PC-9 (cell line): Measurements from ENCODE around the gene TACC3. TPM values are rescaled to one million over a fixed set of nuclear protein-coding genes. Genes with fewer than 3 reads are reported as not detected.

Source experiments
- BruUV-seq: library from RNA; stranded (reverse); fragments of 400-500 nt; replicated peaks from 2 replicates; lab custom pipeline; 2021; lab: Mats Ljungman, UMichigan
- CTCF ChIA-PET: fragments of 300-600 bp; sonication (Branson Sonifier 250); formaldehyde crosslinking; loops from one replicate; lab custom pipeline; 2022; ENCODE audit warnings: antibody characterized with exemption; lab: Charles Lee
- POLR2A ChIA-PET: fragments of 300-600 bp; sonication (Branson Sonifier 250); formaldehyde crosslinking; loops from one replicate; lab custom pipeline; 2022; ENCODE audit warnings: antibody characterized with exemption; ENCODE audit not compliant: unreplicated experiment; lab: Charles Lee
- DNase-seq, 2 experiments: peaks; one replicate each; pipeline versions ENCODE4 v3.0.0 to v3.0.0-alpha.2; 2015 to 2022; ENCODE audit warnings: mixed read lengths in 1 of 2
- H2AFZ ChIP-seq: fragments of 200-600 bp; sonication (generic); 2 replicates; pipeline ENCODE4 v1.8.1; 2017; ENCODE audit warnings: antibody characterized with exemption
- H3F3A ChIP-seq: fragments of 200-600 bp; sonication (generic); 2 replicates; pipeline ENCODE4 v1.8.1; 2017; ENCODE audit warnings: antibody characterized with exemption, mild to moderate bottlenecking, low read depth; ENCODE audit not compliant: insufficient read depth
- H3K27ac ChIP-seq: fragments of 200-600 bp; sonication (generic); 2 replicates; pipeline ENCODE4 v1.6.1; 2016; ENCODE audit warnings: mixed run types
- H3K27me3 ChIP-seq: fragments of 200-600 bp; sonication (generic); 2 replicates; pipeline ENCODE4 v1.6.1; 2016; ENCODE audit warnings: low read depth, mixed run types; ENCODE audit not compliant: insufficient read depth
- H3K36me3 ChIP-seq: fragments of 200-600 bp; sonication (generic); 2 replicates; pipeline ENCODE4 v1.6.1; 2016; ENCODE audit warnings: low read depth, mixed run types
- H3K4me1 ChIP-seq: fragments of 200-600 bp; sonication (generic); replicated peaks from 2 replicates; pipeline ENCODE4 v1.6.1; 2016; ENCODE audit warnings: mixed run types; ENCODE audit not compliant: insufficient read depth
- H3K4me2 ChIP-seq: fragments of 200-600 bp; sonication (generic); 2 replicates; pipeline ENCODE4 v1.6.1; 2017; ENCODE audit warnings: mixed run types
- H3K4me3 ChIP-seq: fragments of 200-600 bp; sonication (generic); 2 replicates; pipeline ENCODE4 v1.6.1; 2016; ENCODE audit warnings: mixed run types
- H3K79me2 ChIP-seq: fragments of 200-600 bp; sonication (generic); 2 replicates; pipeline ENCODE4 v1.6.1; 2017; ENCODE audit warnings: low read depth, mixed run types
- H3K9me2 ChIP-seq: fragments of 200-600 bp; sonication (generic); 2 replicates; pipeline ENCODE4 v1.8.1; 2017; ENCODE audit warnings: mild to moderate bottlenecking; ENCODE audit not compliant: insufficient read depth
- H3K9me3 ChIP-seq: fragments of 200-600 bp; sonication (generic); 2 replicates; pipeline ENCODE4 v1.8.1; 2016; ENCODE audit warnings: low read depth; ENCODE audit not compliant: insufficient read depth
- H4K20me1 ChIP-seq: fragments of 200-600 bp; sonication (generic); 2 replicates; pipeline ENCODE4 v1.8.1; 2017; ENCODE audit not compliant: insufficient read depth
- EZH2 ChIP-seq: fragments of 200-600 bp; sonication (generic); IDR thresholded peaks from 2 replicates; pipeline ENCODE4 v1.8.0; 2017; ENCODE audit warnings: antibody characterized with exemption, low read depth
- intact Hi-C: fragments of 100-400 bp; cut with micrococcal nuclease; formaldehyde crosslinking; loops from one replicate; pipeline ENCODE4 v1.10.0; 2022; ENCODE audit not compliant: unreplicated experiment
- total RNA-seq: library from RNA; stranded (reverse); gene quantifications from 2 replicates; pipeline ENCODE4 v1.2.3, GENCODE V29; 2021
- TF ChIP-seq, protein P1 (sequence below): fragments of 200-600 bp; sonication (generic); conservative IDR thresholded peaks from 2 replicates; pipeline ENCODE4 v1.6.1; 2017; ENCODE audit warnings: mixed run types, antibody characterized with exemption, mild to moderate bottlenecking, moderate library complexity

Gene TACC3
- total RNA-seq, 1 experiment from 2014 or later, result 134 TPM

DNA sequence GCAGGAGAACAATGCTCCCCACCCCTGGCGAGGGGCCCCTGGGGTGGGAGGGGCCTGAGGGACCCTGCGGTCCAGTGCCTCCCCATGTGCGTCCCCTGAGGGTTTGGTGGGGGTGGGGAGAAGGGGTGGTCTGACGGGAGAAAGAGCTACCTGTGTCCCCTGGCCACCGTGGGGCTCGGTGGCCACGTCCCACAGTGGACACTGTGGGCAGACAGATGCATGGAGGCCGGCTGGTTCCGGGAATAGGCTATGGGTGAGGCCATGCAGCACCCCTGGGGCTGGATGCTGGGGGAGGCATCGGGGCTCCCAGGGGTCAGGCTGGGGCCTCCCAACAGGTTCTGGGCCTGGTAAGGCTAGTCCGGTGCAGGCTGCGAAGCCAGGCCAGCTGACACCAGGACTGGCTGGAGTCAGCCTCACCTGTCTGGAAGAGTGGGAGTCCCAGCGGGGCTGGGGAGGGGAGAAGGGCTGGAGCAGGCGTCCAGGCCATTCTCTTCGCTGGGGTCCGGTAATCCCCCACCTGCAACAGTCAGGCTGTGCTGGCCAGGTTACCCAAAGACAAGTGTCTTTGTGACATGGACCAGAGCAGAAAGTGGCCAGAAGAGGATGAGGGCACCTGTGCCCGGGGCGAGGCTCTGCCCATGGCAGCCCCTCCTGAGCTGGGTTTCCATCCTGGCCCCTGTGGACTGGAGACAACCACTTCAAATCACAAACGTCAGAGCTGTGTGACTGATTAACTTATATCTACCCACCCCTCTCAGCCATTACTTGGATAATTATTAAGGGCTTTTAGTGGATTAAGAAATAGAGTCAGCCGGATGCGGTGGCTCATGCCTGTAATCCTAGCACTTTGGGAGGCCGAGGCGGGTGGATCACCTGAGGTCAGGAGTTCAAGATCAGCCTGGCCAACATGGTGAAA, 35.8 kb upstream of the TACC3 start:
- Histone ChIP-seq H3K4me1 (0 out of 2 replicates have a peak, but pooled peaks cover 5% of the 10 kb centered on the region), H3K4me3 (peak overlapping the region; percentile 56; the same call in 1 of the 2 replicates), H3K9me2 (no peaks in the 10 kb centered on the region), H2AFZ (no peak overlapping the region), H3K27me3 (no peaks in the 10 kb centered on the region), H3K79me2 (no peaks in the 10 kb centered on the region), H3K27ac (no peak overlapping the region), H3F3A (peaks cover 44% of the 10 kb centered on the region), H3K4me2 (peak overlapping the region; percentile 80; the same call in 1 of the 2 replicates), H3K36me3 (no peaks in the 10 kb centered on the region), H3K9me3 (no peaks in the 10 kb centered on the region), H4K20me1 (no peaks in the 10 kb centered on the region)
- CTCF ChIA-PET, result interaction anchor here (0.5 kb wide), 1 partner anchor 242 kb away, joined by 21 read pairs; no protein-coding TSS in a partner anchor
- no peak for DNase-seq
- POLR2A ChIA-PET, result no interaction called here
- TF ChIP-seq, protein P1, sequence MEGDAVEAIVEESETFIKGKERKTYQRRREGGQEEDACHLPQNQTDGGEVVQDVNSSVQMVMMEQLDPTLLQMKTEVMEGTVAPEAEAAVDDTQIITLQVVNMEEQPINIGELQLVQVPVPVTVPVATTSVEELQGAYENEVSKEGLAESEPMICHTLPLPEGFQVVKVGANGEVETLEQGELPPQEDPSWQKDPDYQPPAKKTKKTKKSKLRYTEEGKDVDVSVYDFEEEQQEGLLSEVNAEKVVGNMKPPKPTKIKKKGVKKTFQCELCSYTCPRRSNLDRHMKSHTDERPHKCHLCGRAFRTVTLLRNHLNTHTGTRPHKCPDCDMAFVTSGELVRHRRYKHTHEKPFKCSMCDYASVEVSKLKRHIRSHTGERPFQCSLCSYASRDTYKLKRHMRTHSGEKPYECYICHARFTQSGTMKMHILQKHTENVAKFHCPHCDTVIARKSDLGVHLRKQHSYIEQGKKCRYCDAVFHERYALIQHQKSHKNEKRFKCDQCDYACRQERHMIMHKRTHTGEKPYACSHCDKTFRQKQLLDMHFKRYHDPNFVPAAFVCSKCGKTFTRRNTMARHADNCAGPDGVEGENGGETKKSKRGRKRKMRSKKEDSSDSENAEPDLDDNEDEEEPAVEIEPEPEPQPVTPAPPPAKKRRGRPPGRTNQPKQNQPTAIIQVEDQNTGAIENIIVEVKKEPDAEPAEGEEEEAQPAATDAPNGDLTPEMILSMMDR, result no peak
- TF ChIP-seq EZH2, result no peak
- no TSS peak for BruUV-seq
- intact Hi-C loops, result loop anchor here (2.0 kb wide), 1 partner anchor 41 kb away; no protein-coding TSS in a partner anchor

- ChIA-PET POLR2A (no interaction called here), CTCF (interaction anchor here (0.5 kb wide), 1 partner anchor 241 kb away, joined by 21 read pairs; no protein-coding TSS in a partner anchor)
- no peak overlapping the region for H3K4me3 ChIP-seq
- no peak overlapping the region for H3K27ac ChIP-seq
- no peaks in the 10 kb centered on the region for H3K9me2 ChIP-seq
- no TSS peak for BruUV-seq
- no peaks in the 10 kb centered on the region for H3K9me3 ChIP-seq
- no peaks in the 10 kb centered on the region for H3K79me2 ChIP-seq
- H2AFZ ChIP-seq, result no peak overlapping the region
- H3K36me3 ChIP-seq, result no peaks in the 10 kb centered on the region
- H3K4me1 ChIP-seq, result 0 out of 2 replicates have a peak, but pooled peaks cover 5% of the 10 kb centered on the region
- no peak for DNase-seq
- TF ChIP-seq EZH2, result no peak
- TF ChIP-seq, protein P1, result no peak
- no peak overlapping the region for H3K4me2 ChIP-seq
- peaks cover 43% of the 10 kb centered on the region for H3F3A ChIP-seq
- no peaks in the 10 kb centered on the region for H4K20me1 ChIP-seq
- intact Hi-C loops, result no loop called here
- no peaks in the 10 kb centered on the region for H3K27me3 ChIP-seq
Observed at GRCh38 chr4:1686440-1687036, 34.8 kb upstream of the TACC3 start.

GRCh38 chr4:1690698-1691097, 30.6 kb upstream of the TACC3 start:
- POLR2A ChIA-PET, result no interaction called here
- TF ChIP-seq, protein P1, result no peak
- TF ChIP-seq EZH2, result no peak

More at GRCh38 chr4:1690698-1691097, 30.6 kb upstream of the TACC3 start:
- H3K27ac ChIP-seq, result no peak overlapping the region
- H3K36me3 ChIP-seq, result peaks cover 21% of the 10 kb centered on the region; the same call in 1 of the 2 replicates
- no TSS peak for BruUV-seq
- H2AFZ ChIP-seq, result no peak overlapping the region
- no peak overlapping the region for H3K4me2 ChIP-seq
- no peaks in the 10 kb centered on the region for H3K79me2 ChIP-seq
- intact Hi-C loops, result no loop called here
- no peaks in the 10 kb centered on the region for H3K27me3 ChIP-seq
- DNase-seq, result no peak
- H4K20me1 ChIP-seq, result no peaks in the 10 kb centered on the region; the same call in 1 of the 2 replicates
- no peaks in the 10 kb centered on the region for H3K9me2 ChIP-seq
- peaks cover 60% of the 10 kb centered on the region for H3F3A ChIP-seq
- H3K9me3 ChIP-seq, result no peaks in the 10 kb centered on the region
- no peaks in the 10 kb centered on the region for H3K4me1 ChIP-seq
- no peak overlapping the region for H3K4me3 ChIP-seq
- CTCF ChIA-PET, result no interaction called here
